Stimulated activated CD4-positive, alpha-beta T cell treated with anti-CD3 and anti-CD28 coated beads, TNF-alpha, amount 100 ng/mL, for 48 hours (primary cell): ENCODE results near the gene KIF26A.

Experiments
- DNase-seq, 3 donors: peaks; one replicate each; pipeline ENCODE4 v3.0.0-alpha.2; 2020; ENCODE audit warnings: low read depth in 3 of 3

The KIF26A gene

DNA sequence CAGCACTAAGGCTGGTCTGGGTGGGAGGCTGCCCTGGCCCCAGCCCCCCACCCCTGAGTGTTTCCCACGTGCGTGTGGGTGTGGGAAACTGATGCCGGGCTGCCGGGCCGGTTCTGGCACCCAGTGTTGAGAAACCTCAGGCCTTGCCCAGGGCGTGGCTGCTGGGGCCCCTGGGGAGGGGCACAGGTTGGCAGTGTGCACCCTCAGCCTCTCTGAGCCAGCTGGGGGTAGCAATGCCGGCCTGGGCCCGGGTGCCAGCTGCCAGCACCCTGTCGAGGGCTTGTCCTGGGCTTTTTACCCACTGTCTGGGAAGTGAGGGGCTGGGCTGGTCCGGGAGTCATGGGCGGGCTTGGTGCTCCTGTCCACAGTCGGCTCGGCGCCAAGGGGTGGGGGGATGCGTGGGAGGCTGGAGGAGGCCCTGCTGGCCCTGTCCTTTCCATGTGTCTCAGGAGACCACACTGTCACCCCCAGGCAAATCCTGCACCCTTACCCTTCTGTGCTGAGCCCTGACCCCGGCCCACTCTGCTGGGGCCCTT is 37.2 kb upstream of the KIF26A start:
- no peak for DNase-seq

DNA sequence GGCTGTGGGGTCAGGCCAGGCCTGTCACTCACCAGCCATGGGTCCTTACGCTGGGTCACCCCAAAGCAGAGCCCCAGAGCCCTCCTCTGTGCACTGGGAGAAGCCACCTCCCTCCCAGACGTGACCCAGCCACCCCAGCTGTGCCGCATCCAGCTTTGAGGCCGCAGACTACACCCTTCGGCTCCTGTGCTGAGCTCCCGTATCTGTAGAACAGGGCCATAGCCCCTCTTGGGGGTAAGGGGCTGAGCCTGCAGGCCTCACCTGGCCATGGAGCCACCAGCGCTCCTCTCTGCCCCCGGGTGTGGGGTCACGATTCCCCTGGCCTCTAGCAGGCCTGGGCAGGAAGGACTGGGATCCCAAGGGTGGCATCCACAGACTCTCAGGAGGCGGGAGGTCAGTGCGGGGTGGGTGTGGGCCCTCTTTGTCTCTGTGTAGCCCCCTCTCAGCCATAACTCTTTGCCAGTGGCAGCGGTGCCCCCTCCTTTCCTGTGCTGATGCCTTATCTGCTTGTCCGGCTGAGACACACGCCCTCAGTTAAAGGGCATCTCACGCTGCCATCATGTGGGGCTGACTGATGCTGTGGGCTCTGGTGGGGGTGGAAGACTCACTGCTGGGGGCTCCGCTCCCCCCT is 36.6 kb upstream of the KIF26A start:
- DNase-seq: no peak

DNA sequence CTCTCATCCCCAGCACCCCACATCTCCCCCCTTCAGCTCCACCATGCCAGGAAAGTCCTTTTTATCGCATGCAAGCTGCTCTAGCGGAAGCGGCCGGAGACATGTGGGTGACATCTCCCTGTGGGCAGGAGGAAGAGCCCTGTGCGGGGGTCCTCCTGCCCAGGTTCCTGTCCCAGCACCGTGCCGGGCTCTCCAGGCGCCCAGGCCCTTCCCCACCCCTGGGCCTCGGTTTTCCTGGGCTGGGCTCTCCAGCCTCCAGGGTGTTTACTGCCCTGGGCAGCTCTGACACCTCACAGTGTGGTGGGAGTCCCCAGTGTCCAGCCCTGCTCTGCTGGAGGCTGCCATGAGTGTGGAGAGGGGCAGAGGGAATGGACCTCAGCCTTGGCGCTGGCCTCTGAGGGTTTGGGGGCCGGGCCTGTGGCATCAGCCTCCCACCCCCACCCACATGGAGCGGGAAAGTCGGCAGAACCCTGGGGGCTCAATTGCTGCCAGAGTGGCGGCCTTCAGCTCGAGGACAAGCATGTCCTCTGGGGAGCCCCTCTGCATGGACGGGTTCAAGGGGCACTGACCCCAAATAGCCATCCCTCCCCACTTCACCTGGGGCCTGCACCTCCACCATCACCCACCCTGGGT is 36.0 kb upstream of the KIF26A start:
- no peak for DNase-seq

DNA sequence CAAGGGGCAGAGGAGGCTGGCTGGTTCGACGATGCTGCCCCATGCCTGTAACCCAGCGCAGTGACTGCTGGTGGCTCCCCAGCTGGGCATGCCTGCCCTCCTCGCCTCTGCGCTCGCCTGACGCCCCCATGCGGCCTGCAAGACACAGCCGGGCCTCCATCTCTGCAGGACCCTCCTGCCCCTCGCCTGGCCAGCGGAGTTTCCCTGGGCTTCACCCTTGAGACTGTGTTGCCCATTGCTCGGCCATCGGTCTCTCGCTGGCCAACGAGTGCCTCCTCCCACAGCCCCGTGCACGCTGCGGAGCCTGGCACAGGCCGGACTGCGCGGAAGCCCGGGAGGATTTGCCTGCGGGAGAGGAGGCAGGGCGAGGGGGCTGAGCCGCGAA is 35.3 kb upstream of the KIF26A start:
- DNase-seq: no peak

DNA sequence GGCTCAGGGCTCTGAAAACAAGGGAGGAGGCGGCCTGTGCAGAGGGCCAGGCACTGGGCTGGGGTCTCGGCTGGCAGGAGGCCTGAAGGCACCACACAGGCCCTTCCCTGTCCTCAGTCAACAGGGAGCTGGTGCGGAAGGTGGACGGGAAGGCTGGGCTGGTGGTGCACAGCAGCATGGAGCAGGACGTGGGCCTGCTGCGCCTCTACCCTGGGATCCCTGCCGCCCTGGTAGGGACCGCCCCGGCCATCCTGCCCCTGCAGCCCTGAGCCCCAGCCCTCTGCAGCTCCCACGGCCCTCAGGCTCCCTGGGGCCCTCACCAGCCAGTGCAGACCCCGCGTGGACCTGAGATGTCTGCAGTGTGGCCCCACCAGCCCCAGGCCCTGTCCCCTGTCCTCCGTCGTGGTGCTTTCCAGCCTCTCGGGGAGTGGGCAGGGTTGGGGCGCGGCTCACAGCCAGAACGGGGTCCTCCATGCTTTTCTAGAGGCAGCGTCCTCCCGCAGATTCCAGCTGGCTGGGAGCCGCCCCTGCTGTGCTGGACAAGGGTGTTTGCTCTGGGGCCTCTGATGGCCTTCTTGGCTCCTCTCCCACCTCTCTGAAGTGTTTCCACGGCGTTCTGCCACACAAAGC is 34.8 kb upstream of the KIF26A start:
- no peak for DNase-seq

DNA sequence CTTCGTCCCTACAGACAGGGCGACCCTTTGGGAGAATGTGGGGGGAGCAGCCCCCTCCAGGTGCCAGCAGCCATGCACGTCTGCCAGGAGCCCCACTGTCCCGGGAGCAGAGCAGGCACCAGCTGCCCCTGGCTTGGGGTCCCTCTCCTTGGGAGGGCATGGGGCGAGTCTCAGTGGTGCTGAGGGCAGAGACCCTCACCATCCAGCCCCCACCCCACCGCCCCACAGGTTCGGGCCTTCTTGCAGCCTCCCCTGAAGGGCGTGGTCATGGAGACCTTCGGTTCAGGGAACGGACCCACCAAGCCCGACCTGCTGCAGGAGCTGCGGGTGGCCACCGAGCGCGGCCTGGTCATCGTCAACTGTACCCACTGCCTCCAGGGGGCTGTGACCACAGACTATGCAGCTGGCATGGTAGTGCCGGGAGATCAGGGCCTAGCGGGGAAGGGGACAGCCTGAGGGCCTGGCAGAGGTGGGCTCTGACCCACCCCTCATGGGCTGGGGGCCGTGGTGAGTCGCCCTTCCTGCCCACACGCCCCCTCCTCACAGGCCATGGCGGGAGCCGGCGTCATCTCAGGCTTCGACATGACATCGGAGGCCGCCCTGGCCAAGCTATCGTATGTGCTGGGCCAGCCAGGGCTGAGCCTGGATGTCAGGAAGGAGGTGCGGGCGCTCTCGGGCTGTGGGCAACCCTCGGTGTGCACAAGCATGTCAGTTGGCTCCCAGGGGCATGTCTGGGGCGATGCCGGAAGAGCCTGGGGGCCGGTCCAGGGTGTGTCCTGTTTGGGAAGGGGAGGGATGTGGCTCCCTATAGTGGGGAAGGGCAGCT is 34.1 kb upstream of the KIF26A start:
- no peak for DNase-seq

DNA sequence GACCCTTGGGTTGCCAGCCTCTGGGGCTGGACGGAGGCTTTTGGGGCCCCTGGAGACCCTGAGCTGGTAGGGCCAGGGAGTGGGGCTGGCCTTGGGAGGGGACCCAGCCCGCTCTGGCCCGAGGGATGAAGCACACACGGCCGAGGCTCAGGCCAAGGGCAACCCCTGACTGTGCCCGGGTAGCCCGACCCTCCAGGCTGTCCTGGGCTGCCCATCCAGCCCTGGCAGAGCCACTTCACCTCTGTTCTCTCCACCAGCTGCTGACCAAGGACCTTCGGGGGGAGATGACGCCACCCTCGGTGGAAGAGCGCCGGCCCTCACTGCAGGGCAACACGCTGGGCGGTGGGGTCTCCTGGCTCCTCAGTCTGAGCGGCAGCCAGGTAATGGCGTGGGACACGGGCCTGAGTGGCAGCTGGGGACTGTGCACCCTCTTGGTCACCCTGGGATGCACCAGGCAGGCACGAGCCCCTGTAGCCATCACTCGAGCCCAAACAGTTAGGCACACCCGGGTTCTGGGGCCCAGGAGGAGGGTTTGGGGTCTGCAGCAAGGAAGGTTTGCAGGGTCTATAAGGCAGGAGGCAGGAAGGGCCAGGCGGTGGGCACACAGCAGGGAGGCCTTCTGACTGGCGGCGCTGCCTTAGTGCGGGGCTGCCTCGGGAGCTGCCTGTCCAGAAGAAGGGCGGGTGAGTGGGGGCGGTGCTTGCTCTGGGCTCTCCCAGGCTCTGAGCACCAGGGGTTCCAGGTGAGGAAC is 33.1 kb upstream of the KIF26A start:
- no peak for DNase-seq

DNA sequence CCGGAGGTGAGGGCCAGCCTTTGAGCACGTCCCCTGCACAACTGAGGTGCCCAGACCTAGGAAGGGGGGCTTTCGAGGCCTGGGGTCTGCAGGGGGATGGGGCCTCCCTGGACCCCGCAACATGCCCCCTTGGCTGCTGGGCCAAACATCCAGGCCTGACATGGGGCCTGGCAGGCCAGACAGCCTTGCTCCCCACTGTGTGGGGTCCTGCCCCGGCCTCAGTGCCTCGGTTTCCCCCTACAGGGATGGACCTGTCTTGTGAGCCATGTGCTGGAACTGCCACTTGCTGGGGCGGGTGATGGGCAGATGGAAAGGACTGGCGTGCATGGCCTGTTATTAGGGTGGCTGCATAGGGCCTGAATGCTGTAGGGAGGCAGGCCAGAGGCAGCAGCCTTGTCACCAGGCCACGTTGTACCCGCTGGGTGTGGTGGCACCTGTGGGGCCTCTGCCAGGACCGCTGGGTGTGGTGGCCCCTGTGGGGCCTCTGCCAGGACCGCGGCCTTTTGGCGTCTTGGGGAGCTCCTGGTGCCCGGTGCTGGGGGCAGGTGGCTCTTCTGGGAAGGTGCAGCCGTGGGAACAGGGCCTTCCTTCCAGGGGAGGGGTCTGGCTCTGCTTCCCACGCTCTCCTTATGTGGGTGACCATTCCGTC is 32.4 kb upstream of the KIF26A start:
- no peak for DNase-seq

DNA sequence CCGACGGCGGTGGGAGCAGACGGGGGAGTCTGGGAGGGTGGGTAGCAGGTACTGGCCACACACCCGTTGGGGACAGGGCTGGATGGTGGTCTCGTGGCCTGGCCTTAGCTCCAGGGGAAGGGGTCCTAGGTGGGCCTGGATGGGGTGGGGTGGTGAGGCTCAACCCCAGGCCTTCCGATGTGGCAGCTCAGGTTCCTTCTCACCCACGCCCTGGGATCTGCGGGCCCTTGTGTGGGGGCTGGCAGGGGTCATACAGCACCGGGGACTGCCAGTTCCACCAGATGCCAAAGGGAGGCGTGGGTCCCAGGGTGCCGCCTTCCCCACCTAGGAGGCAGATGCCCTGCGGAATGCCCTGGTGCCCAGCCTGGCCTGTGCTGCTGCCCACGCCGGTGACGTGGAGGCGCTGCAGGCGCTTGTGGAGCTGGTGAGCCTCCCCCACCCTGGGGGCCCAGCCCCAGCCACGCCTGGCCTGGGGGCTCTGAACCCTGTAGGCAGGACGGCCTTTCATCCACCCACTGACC is 31.9 kb upstream of the KIF26A start:
- no peak for DNase-seq

DNA sequence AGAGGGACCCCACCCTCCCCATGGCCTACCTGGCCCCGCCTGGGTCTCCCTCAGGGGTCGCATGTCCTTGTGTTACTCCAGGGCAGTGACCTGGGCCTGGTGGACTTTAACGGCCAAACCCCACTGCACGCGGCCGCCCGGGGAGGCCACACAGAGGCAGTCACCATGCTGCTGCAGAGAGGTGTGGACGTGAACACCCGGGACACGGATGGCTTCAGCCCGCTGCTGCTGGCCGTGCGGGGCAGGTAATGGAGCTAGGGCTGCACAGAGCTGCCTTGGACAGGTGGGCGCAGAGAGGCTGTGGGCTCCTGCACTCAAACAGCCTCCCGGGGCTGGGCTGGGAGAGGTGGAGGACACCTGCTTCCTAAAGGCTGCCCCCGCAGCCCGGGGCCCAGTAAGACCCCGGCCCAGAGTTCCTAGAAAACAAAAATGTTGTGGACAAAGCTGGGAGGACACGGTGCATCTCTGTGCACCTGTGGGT is 31.2 kb upstream of the KIF26A start:
- DNase-seq: no peak

DNA sequence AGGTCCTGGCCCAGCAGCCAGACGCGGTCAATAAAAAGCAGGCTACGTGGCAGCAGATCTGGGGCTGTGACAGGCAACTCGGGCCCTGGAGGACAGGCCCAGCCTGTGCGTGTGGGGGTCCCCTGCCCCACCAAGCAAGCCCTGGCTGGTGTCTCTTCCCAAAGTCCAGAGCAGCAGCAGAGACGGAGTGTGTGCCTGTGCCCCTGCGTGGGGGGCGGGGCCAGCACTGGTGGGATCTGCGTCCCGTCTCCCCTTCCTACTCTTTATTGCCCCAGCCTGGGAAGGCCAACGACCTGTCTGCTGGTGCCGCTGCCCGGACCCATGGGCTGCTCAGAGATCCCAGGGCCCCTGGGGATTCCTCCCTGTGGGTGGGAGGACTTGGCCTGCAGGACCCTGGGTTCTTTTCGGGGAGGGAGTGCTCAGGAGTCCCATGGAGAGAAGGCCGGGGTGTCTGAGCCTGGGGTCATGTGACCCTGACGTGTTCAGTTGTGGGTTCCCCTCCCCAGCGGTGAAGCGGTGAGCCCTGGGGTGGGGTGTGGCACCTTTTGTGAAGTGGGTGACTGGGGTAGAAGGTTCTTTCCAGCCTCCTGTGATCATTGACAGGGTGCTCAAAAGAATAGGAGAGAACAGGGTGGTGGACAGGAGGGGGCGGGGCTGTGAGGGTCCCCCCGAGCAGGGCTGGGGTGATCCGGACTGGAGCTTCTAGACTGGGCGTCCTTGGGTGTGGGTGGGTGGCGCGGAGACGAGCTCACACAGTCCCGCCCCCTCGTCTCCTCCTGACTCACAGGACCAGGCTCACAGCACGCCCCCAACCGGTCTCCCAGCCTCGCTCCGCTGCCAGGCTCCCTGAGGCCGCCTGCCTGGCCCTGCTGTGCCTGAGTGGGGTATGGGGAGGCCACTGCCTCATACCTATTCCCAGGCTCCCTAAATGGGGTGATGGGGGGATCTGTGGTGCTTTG is 30.5 kb upstream of the KIF26A start:
- no peak for DNase-seq

DNA sequence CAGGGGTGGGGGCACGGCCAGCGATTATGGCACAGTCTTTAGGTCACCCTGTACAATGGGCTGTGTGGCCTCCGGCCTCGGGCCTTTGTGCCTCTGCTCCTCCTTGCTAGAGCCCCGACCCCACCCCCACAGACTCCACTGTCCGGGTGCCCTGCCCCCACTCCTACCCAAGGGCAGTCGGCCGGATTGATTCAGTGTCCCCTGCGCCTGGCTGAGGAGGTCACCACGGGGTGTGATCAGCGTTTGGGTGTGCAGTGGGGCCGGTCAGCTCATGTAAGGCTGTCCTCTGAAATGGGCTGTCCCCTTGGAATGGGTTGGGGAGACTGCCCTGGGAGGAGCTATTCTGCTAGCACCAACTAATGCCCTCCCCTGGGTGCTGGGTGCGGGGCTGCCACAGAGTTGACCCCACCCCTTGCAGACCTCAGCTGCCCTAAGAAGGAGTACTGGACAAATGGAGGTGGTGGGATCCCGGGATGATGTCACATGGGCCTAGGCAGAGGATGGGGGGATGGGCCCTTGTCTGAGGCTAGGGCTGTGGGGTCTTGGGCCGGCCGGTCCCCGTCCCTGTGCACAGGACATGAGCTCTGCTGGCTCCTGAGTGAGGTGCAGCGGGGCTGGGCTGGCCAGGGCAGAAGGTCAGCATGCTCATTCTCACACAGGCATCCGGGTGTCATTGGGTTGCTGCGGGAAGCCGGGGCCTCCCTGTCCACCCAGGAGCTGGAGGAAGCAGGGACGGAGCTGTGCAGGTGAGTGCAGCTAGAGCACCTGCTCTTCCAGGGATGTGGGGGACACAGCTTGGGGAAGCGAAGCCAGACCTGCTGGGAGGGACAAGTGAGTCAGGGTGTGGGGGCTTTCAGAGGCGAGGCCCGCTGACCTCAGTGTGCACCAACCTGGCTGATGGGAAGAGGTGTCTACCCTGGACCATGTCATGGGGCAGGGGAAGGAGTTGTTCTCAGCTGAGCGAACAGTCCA is 29.5 kb upstream of the KIF26A start:
- no peak for DNase-seq

DNA sequence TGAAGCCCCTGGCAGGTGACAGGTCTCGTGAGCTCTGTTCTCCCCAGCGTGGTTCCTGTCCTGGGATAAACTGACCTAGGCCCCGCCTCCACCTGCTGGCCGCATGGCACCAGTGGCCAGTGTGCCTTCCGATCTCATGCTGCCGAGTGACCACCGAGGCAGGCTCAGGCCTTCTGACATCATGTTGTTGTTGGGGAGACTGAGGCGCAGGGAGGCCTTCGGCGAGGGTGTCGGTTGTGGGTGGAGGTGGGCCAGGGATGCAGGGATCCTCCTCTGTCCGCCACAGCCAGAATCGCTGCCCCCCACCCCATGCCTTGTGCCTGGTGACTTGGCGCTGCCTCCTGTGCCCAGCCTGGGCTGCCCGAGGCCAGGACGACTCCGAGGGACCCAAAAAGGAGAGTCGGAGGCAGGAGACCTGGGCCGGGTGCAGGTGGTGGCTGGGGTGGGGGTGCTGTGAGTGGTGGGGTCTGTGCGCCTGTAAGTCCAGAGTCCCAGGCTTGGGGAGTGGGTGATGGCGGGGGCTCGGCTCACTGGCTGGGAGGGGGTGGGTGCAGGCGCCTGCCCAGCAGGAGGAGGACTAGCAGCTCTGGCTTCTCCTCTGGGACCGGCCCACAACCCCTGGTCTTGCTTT is 28.5 kb upstream of the KIF26A start:
- DNase-seq: no peak

DNA sequence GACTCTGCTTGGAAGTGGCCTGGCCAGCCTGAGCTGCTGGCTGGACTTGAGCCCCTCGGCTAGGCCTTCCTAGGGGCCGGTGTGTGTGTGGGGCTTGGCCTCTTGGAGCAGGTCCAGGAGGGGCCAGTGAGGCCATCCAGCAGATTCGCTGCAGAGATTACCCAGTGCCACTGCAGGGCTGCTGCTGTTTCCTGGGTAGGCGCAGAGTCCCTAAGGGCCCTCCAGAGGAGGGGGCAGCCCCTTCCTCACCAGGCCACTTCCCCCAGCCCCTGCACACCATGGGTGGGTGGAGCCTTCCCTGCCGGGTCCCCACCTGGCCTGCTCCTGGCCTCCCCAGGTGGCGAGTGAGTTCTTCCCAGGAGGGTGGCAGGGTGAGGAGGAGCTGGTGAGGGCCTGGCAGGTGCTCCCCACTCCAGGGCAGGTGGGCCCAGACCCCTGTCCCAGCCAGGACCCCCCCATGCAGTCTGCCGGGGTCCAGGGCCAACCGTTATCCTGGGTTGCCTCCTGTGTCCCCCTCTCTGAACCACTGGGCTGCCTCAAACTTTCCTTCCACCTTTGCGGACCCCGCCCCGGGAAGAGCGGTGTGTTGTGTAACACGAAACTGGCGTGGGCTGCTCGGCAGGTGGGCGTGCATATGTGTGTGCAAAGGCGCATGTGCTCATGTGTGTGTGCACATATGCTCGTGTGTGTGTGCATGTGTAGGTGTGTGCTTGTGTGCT is 27.7 kb upstream of the KIF26A start:
- DNase-seq: no peak

DNA sequence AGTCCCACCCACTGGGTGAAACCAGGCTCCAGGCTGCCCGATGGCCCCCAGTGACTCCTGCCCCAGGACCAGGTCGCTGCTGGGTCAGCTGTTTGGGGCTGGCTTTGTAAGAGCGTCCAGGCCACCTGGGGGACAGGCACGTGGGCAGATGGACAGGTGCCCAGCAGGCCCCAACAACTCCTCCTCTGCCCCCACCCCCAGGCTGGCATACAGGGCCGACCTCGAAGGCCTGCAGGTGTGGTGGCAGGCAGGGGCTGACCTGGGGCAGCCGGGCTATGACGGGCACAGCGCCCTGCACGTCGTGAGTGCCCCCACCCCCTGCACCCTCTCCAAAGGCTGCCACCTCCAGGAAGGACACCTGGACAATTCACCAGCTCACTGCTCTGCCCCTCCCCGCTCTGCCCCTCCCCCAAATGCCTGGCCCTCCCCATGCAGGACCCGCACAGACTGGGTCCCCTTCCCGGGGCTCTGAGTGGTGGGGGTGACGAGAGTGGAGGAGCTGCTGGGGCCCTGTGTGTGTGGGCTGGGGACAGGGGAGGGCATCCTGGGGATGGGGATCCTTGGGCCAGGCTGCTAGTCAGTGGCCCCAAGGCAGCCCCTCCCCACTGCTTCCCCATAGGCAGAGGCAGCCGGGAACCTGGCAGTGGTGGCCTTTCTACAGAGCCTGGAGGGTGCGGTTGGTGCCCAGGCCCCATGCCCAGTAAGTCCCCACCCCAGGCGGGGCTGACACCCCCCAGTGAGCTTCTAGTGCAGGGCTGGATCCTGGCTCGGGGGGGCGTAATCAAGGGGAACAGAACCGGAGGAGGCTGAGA is 26.9 kb upstream of the KIF26A start:
- DNase-seq: no peak

DNA sequence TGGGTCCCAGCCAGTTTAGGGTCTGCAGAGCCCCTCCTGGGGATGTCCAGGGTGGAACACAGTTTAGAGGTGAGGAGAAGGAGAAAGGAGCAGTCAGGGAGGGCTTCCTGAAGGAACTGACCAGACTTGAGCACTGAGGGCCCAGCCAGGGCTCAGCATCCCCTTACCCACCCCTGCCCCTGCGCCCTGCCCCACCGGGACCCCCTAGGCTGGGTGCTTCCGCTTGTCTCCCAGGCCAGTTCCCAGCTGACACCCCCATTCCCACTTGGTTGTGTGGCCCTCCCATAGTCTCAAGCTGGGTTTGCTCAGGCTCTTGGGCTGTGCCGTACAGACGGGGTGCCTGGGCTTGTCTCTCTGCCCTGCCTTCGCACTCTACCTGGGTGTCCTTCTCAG is 26.3 kb upstream of the KIF26A start:
- no peak for DNase-seq
